Endothelial cell (in vitro differentiated cells): ENCODE measurements around the gene CDK5. TPM values are rescaled to one million over a fixed set of nuclear protein-coding genes. Genes with fewer than 3 reads are reported as not detected.
"Not testable (repeated sequence)": the region's sequence is repeated elsewhere in the genome, so short reads cannot be mapped to it uniquely, and the experiment has no call there.

Source experiments
- DNase-seq: peaks from one replicate; pipeline ENCODE4 v3.0.0; 2021; ENCODE audit warnings: low spot score
- H3K27ac Mint-ChIP-seq: one replicate; pipeline ENCODE4 v1.8.0; 2021; ENCODE audit warnings: mixed read lengths, inconsistent platforms; ENCODE audit not compliant: unreplicated experiment
- H3K27me3 Mint-ChIP-seq: one replicate; pipeline ENCODE4 v1.8.0; 2021; ENCODE audit warnings: mild to moderate bottlenecking, moderate library complexity, mixed read lengths, inconsistent platforms; ENCODE audit not compliant: unreplicated experiment
- H3K36me3 Mint-ChIP-seq: one replicate; pipeline ENCODE4 v1.8.0; 2021; ENCODE audit warnings: mild to moderate bottlenecking, low read depth, mixed read lengths, inconsistent platforms; ENCODE audit not compliant: unreplicated experiment
- H3K4me1 Mint-ChIP-seq: one replicate; pipeline ENCODE4 v1.8.0; 2021; ENCODE audit warnings: mild to moderate bottlenecking, mixed read lengths, inconsistent platforms; ENCODE audit not compliant: unreplicated experiment
- H3K4me3 Mint-ChIP-seq: one replicate; pipeline ENCODE4 v1.8.0; 2021; ENCODE audit warnings: mild to moderate bottlenecking, mixed read lengths, inconsistent platforms; ENCODE audit not compliant: unreplicated experiment
- H3K9me3 Mint-ChIP-seq: one replicate; pipeline ENCODE4 v1.8.0; 2021; ENCODE audit warnings: mixed read lengths, inconsistent platforms; ENCODE audit not compliant: unreplicated experiment
- CTCF ChIP-seq: fragments of 200-600 bp; sonication (generic); IDR thresholded peaks from one replicate; pipeline ENCODE4 v1.5.0; 2021; ENCODE audit warnings: antibody characterized with exemption; ENCODE audit not compliant: unreplicated experiment
- total RNA-seq: library from RNA; stranded (reverse); fragmentation: NEBNext Ultra II Directional; extraction: Animal tissue kit (Norgen Biotek cat#: 25700); gene quantifications from one replicate; pipeline ENCODE4 v1.2.1, GENCODE V29; 2021; ENCODE audit not compliant: unreplicated experiment

CDK5 gene
- total RNA-seq, 1 donor from 2014 or later: 26.7 TPM

- peaks cover 6% of the 10 kb centered on the region for H3K9me3 Mint-ChIP-seq
- no peak for TF ChIP-seq CTCF
- peak overlapping the region; percentile 88 for H3K4me3 Mint-ChIP-seq
- DNase-seq: no peak
- peak overlapping the region; percentile 98 for H3K27ac Mint-ChIP-seq
- peaks cover 36% of the 10 kb centered on the region for H3K27me3 Mint-ChIP-seq
- H3K36me3 Mint-ChIP-seq: peaks cover 37% of the 10 kb centered on the region
- H3K4me1 Mint-ChIP-seq: peaks cover 50% of the 10 kb centered on the region
Observed at GRCh38 chr7:151012031-151012692, 45.5 kb downstream of the CDK5 start.

GRCh38 chr7:151011616-151012015 is 46.1 kb downstream of the CDK5 start:
- DNase-seq, H3K9me3 Mint-ChIP-seq: not testable (repeated sequence)
- H3K27me3 Mint-ChIP-seq: peaks cover 32% of the 10 kb centered on the region
- H3K4me3 Mint-ChIP-seq: peak overlapping the region; percentile 83
- H3K27ac Mint-ChIP-seq: peak overlapping the region; percentile 98
- peaks cover 51% of the 10 kb centered on the region for H3K4me1 Mint-ChIP-seq
- peaks cover 37% of the 10 kb centered on the region for H3K36me3 Mint-ChIP-seq

GRCh38 chr7:151011097-151011409 is 46.6 kb downstream of the CDK5 start:
- peaks cover 39% of the 10 kb centered on the region for H3K36me3 Mint-ChIP-seq
- H3K27ac Mint-ChIP-seq: peak overlapping the region; percentile 61
- H3K27me3 Mint-ChIP-seq: peaks cover 29% of the 10 kb centered on the region
- DNase-seq: no peak
- H3K4me1 Mint-ChIP-seq: peaks cover 54% of the 10 kb centered on the region
- no peak for TF ChIP-seq CTCF
- H3K9me3 Mint-ChIP-seq: peaks cover 6% of the 10 kb centered on the region
- H3K4me3 Mint-ChIP-seq: peak overlapping the region; percentile 71

- Mint-ChIP-seq H3K9me3 (peaks cover 6% of the 10 kb centered on the region), H3K4me1 (peaks cover 54% of the 10 kb centered on the region), H3K36me3 (peaks cover 43% of the 10 kb centered on the region), H3K4me3 (no peak overlapping the region), H3K27ac (peak overlapping the region; percentile 61), H3K27me3 (peaks cover 31% of the 10 kb centered on the region)
- no peak for TF ChIP-seq CTCF
- DNase-seq: no peak
Observed at GRCh38 chr7:151010307-151011096, 47.2 kb downstream of the CDK5 start.

GRCh38 chr7:151010037-151010306 is 47.7 kb downstream of the CDK5 start:
- Mint-ChIP-seq H3K4me3 (no peak overlapping the region), H3K4me1 (peaks cover 50% of the 10 kb centered on the region)

More at GRCh38 chr7:151010037-151010306, 47.7 kb downstream of the CDK5 start:
- Mint-ChIP-seq H3K27me3 (peaks cover 31% of the 10 kb centered on the region), H3K27ac (no peak overlapping the region), H3K9me3 (peaks cover 6% of the 10 kb centered on the region), H3K36me3 (peaks cover 43% of the 10 kb centered on the region)
- DNase-seq: no peak
- TF ChIP-seq CTCF: no peak
